Kidney epithelial cell (primary cell): ENCODE results near the gene HOTAIR. TPM values are rescaled to one million over a fixed set of nuclear protein-coding genes. Genes with fewer than 3 reads are reported as not detected.

Experiments
- DNase-seq: peaks from one replicate; pipeline ENCODE4 v3.0.0-alpha.2; 2010; ENCODE audit warnings: low read depth
- H3K27me3 ChIP-seq: 2 replicates; pipeline ENCODE4 v1.6.0; 2011; ENCODE audit warnings: low read length; ENCODE audit not compliant: control insufficient read depth, insufficient read depth
- H3K36me3 ChIP-seq: 2 replicates; pipeline ENCODE4 v1.5.1; 2011; ENCODE audit warnings: low read length; ENCODE audit not compliant: control insufficient read depth, insufficient read depth
- H3K4me3 ChIP-seq: 2 replicates; pipeline ENCODE4 v1.5.1; 2011; ENCODE audit warnings: low read depth, mild to moderate bottlenecking, control low read depth, low read length
- total RNA-seq: library from RNA; depleted of rRNA; stranded (reverse); fragments of >200 nt; gene quantifications from 2 replicates; pipeline ENCODE4 v1.2.3, GENCODE V29; 2015
- TF ChIP-seq, protein P1 (sequence below): IDR thresholded peaks from 2 replicates; pipeline ENCODE4 v1.5.1; 2011; ENCODE audit warnings: mild to moderate bottlenecking, moderate library complexity, low read length, control low read depth, inconsistent platforms; ENCODE audit not compliant: insufficient read depth, poor library complexity, severe bottlenecking

HOTAIR gene
- total RNA-seq, 1 donor from 2014 or later = 0.46 TPM

DNA sequence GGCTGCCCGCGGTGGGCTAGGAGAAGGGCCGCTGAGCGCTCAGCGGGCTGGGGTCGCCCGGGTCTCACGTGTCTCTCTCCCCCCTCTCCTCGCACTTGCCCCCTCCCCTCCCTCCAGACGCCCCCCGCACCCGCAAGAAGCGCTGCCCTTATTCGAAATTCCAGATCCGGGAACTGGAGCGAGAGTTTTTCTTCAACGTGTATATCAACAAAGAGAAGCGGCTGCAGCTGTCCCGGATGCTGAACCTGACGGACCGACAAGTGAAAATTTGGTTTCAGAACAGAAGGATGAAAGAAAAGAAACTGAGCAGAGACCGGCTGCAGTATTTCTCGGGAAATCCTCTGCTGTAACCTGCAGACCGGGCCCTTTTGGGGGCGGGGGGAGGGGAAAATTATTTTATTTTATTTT is 314 bp upstream of the HOTAIR start:
- Histone ChIP-seq H3K27me3 (peaks cover 51% of the 10 kb centered on the region), H3K36me3 (no peaks in the 10 kb centered on the region), H3K4me3 (peak overlapping the region; percentile 51)
- no peak for DNase-seq
- TF ChIP-seq, protein P1, sequence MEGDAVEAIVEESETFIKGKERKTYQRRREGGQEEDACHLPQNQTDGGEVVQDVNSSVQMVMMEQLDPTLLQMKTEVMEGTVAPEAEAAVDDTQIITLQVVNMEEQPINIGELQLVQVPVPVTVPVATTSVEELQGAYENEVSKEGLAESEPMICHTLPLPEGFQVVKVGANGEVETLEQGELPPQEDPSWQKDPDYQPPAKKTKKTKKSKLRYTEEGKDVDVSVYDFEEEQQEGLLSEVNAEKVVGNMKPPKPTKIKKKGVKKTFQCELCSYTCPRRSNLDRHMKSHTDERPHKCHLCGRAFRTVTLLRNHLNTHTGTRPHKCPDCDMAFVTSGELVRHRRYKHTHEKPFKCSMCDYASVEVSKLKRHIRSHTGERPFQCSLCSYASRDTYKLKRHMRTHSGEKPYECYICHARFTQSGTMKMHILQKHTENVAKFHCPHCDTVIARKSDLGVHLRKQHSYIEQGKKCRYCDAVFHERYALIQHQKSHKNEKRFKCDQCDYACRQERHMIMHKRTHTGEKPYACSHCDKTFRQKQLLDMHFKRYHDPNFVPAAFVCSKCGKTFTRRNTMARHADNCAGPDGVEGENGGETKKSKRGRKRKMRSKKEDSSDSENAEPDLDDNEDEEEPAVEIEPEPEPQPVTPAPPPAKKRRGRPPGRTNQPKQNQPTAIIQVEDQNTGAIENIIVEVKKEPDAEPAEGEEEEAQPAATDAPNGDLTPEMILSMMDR = no peak

DNA sequence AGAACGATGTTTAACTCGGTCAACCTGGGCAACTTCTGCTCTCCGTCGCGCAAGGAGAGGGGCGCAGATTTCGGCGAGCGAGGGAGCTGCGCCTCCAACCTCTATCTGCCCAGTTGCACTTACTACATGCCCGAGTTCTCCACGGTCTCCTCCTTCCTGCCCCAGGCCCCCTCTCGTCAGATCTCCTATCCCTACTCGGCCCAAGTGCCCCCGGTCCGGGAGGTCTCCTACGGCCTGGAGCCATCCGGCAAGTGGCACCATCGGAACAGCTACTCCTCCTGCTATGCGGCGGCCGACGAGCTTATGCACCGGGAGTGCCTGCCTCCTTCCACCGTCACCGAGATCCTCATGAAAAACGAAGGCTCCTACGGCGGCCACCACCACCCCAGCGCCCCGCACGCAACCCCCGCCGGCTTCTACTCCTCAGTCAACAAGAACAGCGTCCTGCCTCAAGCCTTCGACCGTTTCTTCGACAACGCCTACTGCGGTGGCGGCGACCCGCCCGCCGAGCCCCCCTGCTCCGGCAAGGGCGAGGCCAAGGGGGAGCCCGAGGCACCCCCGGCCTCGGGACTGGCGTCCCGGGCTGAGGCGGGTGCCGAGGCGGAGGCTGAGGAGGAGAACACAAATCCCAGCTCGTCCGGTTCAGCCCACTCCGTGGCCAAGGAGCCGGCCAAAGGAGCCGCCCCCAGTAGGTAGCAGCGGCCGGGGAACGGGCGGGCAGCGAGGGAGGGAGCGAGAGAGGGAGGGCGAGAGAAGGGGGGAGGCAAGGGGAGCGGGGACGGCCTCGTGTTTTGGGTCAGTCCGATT is 1.3 kb downstream of the HOTAIR start:
- H3K36me3 ChIP-seq = no peaks in the 10 kb centered on the region
- peaks cover 61% of the 10 kb centered on the region for H3K27me3 ChIP-seq
- TF ChIP-seq, protein P1 = no peak
- DNase-seq = no peak
- H3K4me3 ChIP-seq = peak overlapping the region; percentile 51

DNA sequence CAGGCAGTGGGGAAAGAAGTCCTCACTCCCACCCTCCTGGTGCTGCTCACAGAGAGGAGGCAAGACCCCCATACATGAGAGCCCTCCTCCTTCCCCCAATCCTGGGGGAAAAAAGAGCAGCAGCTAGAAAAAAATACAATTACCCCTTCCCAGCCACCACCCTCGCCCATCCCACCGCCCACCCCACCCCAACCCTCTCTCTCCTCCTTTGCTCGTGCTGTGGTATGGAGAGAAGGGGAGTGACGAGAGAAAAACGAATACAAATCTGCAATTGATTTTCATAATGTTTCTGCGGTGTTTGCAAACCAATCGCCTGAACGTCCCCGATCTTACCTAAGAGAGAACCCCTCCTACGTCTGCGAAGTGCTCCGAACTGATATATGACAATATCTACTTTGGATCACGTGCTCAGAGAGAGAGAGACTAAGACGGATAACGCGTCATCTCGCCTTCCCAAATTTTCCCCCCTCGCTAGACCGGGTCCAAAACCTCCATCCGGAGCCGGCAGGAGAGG is 2.0 kb downstream of the HOTAIR start, which contains the start of gene HOXC11:
Gene HOXC11, plus strand, starts transcription at position 405 of the 514 bp plus-strand sequence. CDS start 116 bp downstream, outside the sequence.
- Histone ChIP-seq H3K4me3 (peak within 1 kb of the TSS; percentile 51), H3K36me3 (no peaks in the 10 kb centered on the region), H3K27me3 (peaks cover 64% of the 10 kb centered on the region)
- TF ChIP-seq, protein P1 = no peak
- no peak for DNase-seq

DNA sequence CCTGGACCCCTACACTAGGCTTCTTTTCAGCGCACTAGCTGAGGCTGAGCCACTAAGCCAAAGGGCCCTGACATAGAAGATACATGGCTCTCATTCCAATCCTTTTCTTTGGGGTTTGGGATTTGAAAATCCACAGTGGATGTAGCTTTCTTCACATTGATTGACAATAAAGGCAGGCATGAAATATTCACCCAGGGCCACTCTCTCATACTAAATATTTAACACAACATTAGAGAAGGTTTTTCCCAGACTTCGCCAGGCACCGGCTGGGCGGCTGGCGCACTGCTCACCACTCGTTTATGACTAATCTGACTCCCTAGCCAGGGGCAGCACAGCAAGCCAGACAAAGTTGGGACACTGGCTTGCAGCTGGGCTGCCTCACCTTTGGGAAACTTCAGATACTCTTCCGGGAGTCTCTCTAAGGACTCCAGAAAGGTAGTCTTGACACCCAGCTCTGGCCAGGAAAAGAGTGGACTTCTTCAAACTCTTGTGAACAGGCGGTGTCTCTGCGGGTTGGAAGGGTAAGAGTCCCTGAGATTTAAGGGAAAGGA is 2.5 kb downstream of the HOTAIR start:
- H3K27me3 ChIP-seq = peaks cover 69% of the 10 kb centered on the region
- H3K4me3 ChIP-seq = peak overlapping the region; percentile 51
- no peak for DNase-seq
- H3K36me3 ChIP-seq = no peaks in the 10 kb centered on the region
- TF ChIP-seq, protein P1 = no peak

DNA sequence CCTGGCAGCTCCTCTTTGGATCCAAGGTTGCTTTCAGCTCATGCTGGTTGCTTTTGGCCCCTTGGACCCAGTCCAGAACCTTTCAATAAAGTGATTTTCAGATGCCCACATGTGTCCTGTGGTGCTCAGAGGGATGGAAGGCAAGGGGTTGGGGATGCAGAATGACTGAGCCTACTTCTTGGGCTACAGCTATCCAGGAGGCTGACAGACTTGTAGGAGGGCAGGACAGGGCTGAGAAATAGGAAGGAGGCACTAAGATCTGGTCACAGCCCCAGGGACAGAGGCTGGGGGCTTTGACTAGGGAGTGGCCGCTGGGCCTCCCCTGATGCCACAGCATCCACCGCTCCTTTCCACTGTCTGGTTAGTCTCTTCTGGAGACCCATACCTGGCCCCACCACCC is 3.1 kb downstream of the HOTAIR start:
- Histone ChIP-seq H3K4me3 (no peak overlapping the region), H3K27me3 (peaks cover 75% of the 10 kb centered on the region), H3K36me3 (no peaks in the 10 kb centered on the region)
- no peak for DNase-seq
- TF ChIP-seq, protein P1 = no peak

DNA sequence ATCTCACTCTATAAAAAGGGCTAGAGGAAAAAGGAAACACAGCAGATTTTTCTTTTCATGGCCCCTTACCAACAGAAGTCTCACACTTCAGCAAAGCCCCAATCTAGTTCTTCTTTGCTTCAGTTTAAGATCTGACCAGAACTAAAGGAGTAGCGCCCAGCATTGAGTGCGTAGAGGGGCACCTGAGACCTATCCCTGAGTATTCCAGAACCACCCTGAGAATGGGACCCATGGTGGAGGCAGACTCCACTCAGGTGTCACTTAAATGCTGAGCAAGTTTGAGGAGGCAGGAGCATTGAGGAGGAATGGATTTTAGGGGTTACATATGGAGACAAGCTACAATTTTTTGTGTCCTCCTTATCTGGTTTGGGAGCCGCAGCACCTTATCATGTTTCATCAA is 3.6 kb downstream of the HOTAIR start:
- TF ChIP-seq, protein P1 = no peak
- Histone ChIP-seq H3K27me3 (peaks cover 77% of the 10 kb centered on the region), H3K36me3 (no peaks in the 10 kb centered on the region), H3K4me3 (no peak overlapping the region)
- DNase-seq = no peak
